Measurements from ENCODE around the gene NEURL1B.
A peak's percentile ranks its signal among the peaks of the same experiment; 100 is the strongest.

Gene NEURL1B

GRCh38 chr5:172658391-172658790, 17.3 kb downstream of the NEURL1B start:
- peak overlapping the region; percentile 76 for H3K27ac ChIP-seq
- no peak for DNase-seq
- no peaks in the 10 kb centered on the region for H3K27me3 ChIP-seq (ENCODE audit: insufficient read depth, low read depth, severe bottlenecking)

GRCh38 chr5:172658961-172659501, 18.0 kb downstream of the NEURL1B start:
- H3K4me3 ChIP-seq (ENCODE audit: low read depth, low read length) = no peak overlapping the region
- peaks cover 8% of the 10 kb centered on the region for H3K9me3 ChIP-seq (ENCODE audit: severe bottlenecking)
- H3K27me3 ChIP-seq (ENCODE audit: insufficient read depth, low read depth, severe bottlenecking) = no peaks in the 10 kb centered on the region
- TF ChIP-seq CTCF (IDR thresholded peaks at IDR 0.05; ENCODE audit: low read depth, low read length) = no peak
- peak overlapping the region; percentile 76 for H3K27ac ChIP-seq
- peak; percentile 48 for DNase-seq
- peaks cover 11% of the 10 kb centered on the region for H3K36me3 ChIP-seq

More at GRCh38 chr5:172658391-172658790, 17.3 kb downstream of the NEURL1B start:
- Histone ChIP-seq H3K4me3 (ENCODE audit: low read depth, low read length) (no peak overlapping the region), H3K36me3 (peaks cover 11% of the 10 kb centered on the region), H3K9me3 (ENCODE audit: severe bottlenecking) (peaks cover 8% of the 10 kb centered on the region)
- no peak for TF ChIP-seq CTCF (IDR thresholded peaks at IDR 0.05; ENCODE audit: low read depth, low read length)

- peaks cover 8% of the 10 kb centered on the region for H3K9me3 ChIP-seq (ENCODE audit: severe bottlenecking)
- peaks cover 11% of the 10 kb centered on the region for H3K36me3 ChIP-seq
- no peaks in the 10 kb centered on the region for H3K27me3 ChIP-seq (ENCODE audit: insufficient read depth, low read depth, severe bottlenecking)
- H3K4me3 ChIP-seq (ENCODE audit: low read depth, low read length) = no peak overlapping the region
- DNase-seq = no peak
- peak overlapping the region; percentile 76 for H3K27ac ChIP-seq
- TF ChIP-seq CTCF (IDR thresholded peaks at IDR 0.05; ENCODE audit: low read depth, low read length) = no peak
These were observed 18.5 kb downstream of the NEURL1B start for GRCh38 chr5:172659570-172659908.

GRCh38 chr5:172659909-172660628, 19.0 kb downstream of the NEURL1B start:
- Histone ChIP-seq H3K9me3 (ENCODE audit: severe bottlenecking) (peaks cover 7% of the 10 kb centered on the region), H3K27me3 (ENCODE audit: insufficient read depth, low read depth, severe bottlenecking) (no peaks in the 10 kb centered on the region), H3K36me3 (peaks cover 11% of the 10 kb centered on the region), H3K27ac (peak overlapping the region; percentile 76), H3K4me3 (ENCODE audit: low read depth, low read length) (no peak overlapping the region)
- peak; percentile 73 for DNase-seq
- no peak for TF ChIP-seq CTCF (IDR thresholded peaks at IDR 0.05; ENCODE audit: low read depth, low read length)

GRCh38 chr5:172660974-172661373, 19.9 kb downstream of the NEURL1B start:
- no peak for TF ChIP-seq CTCF (IDR thresholded peaks at IDR 0.05; ENCODE audit: low read depth, low read length)
- Histone ChIP-seq H3K36me3 (peaks cover 11% of the 10 kb centered on the region), H3K4me3 (ENCODE audit: low read depth, low read length) (no peak overlapping the region), H3K27me3 (ENCODE audit: insufficient read depth, low read depth, severe bottlenecking) (no peaks in the 10 kb centered on the region), H3K27ac (no peak overlapping the region), H3K9me3 (ENCODE audit: severe bottlenecking) (peaks cover 2% of the 10 kb centered on the region)
- no peak for DNase-seq
